HCT116 (cell line): Measurements from ENCODE around the gene ATM. TPM values are rescaled to one million over a fixed set of nuclear protein-coding genes. Genes with fewer than 3 reads are reported as not detected.

Source experiments
- ATAC-seq: fragments of 200-7000 bp; cut with Tn5 transposase; 2 replicates; pipeline ENCODE4 v1.9.1; 2020; ENCODE audit warnings: mild to moderate bottlenecking, moderate library complexity
- BruUV-seq: library from RNA; stranded (reverse); fragments of 400-500 nt; replicated peaks from 2 replicates; lab custom pipeline; 2021; lab: Mats Ljungman, UMichigan
- CTCF ChIA-PET: fragments of 300-600 bp; sonication (Branson Sonifier 250); formaldehyde crosslinking; loops from one replicate; lab custom pipeline; 2021; ENCODE audit warnings: antibody characterized with exemption; lab: Charles Lee
- POLR2A ChIA-PET: fragments of 300-600, 350-600 bp; sonication (Branson Sonifier 250); formaldehyde crosslinking; loops from one replicate; lab custom pipeline; 2021; ENCODE audit warnings: antibody characterized with exemption; lab: Charles Lee
- RAD21 ChIA-PET, 2 experiments: fragments of 300-600 bp; sonication (Branson Sonifier 250); formaldehyde crosslinking; loops; one replicate each; lab custom pipeline; 2023; ENCODE audit warnings: low total read pairs in 2 of 2; ENCODE audit not compliant: uncharacterized antibody in 2 of 2, unreplicated experiment in 2 of 2, low non-redundant PET in 1 of 2; lab: Charles Lee
- DNase-seq: peaks from one replicate; pipeline ENCODE4 v3.0.0-alpha.2; 2010; ENCODE audit warnings: low read depth, low spot score
- H2AFZ ChIP-seq: fragments of 200-600 bp; shearing (Covaris generic), sonication (generic); 2 replicates; pipeline ENCODE4 v1.6.1; 2017; ENCODE audit warnings: low read depth, mixed run types, mixed read lengths, antibody characterized with exemption, low read length; ENCODE audit not compliant: poor library complexity, severe bottlenecking
- H3K27ac ChIP-seq: 2 replicates; pipeline ENCODE4 v1.5.1; 2012; ENCODE audit warnings: low read depth, low read length
- H3K27me3 ChIP-seq: fragments of 200-600 bp; sonication (generic); 2 replicates; pipeline ENCODE4 v1.6.1; 2016; ENCODE audit warnings: mixed run types, low read length, mixed read lengths; ENCODE audit not compliant: insufficient read depth
- H3K36me3 ChIP-seq, 2 experiments: fragments of 200-500 bp in 1 of 2; fragments of 200-600 bp in 1 of 2; sonication (Bioruptor generic) in 1 of 2; sonication (generic) in 1 of 2; 2 replicates each; pipeline versions ENCODE4 v1.5.1 to v1.6.1; 2014 to 2016; ENCODE audit warnings: low read length in 2 of 2, inconsistent platforms in 1 of 2, mixed read lengths in 1 of 2, mixed run types in 1 of 2; ENCODE audit not compliant: insufficient read depth in 2 of 2, control insufficient read depth in 1 of 2
- H3K4me1 ChIP-seq, 2 experiments: fragments of 200-600 bp in 1 of 2; sonication (generic) in 1 of 2; 2 replicates each; pipeline versions ENCODE4 v1.5.1 to v1.6.1; 2012 to 2017; ENCODE audit warnings: low read length in 2 of 2, inconsistent platforms in 1 of 2, mild to moderate bottlenecking in 1 of 2, mixed read lengths in 1 of 2, mixed run types in 1 of 2, moderate library complexity in 1 of 2; ENCODE audit not compliant: insufficient read depth in 2 of 2, control insufficient read depth in 1 of 2
- H3K4me2 ChIP-seq: fragments of 200-600 bp; sonication (generic); 2 replicates; pipeline ENCODE4 v1.6.1; 2017; ENCODE audit warnings: mixed run types, low read length, mixed read lengths
- H3K4me3 ChIP-seq, 2 experiments: fragments of 200-600 bp in 1 of 2; sonication (generic) in 1 of 2; replicated peaks in 1 of 2; 2 replicates each; pipeline ENCODE4 v1.5.1; 2011 to 2016; ENCODE audit warnings: low read length in 2 of 2, control low read depth in 1 of 2, low read depth in 1 of 2, mild to moderate bottlenecking in 1 of 2, mixed read lengths in 1 of 2, mixed run types in 1 of 2
- H3K79me2 ChIP-seq: fragments of 200-600 bp; sonication (generic); 2 replicates; pipeline ENCODE4 v1.6.1; 2017; ENCODE audit warnings: mild to moderate bottlenecking, mixed run types, low read length, moderate library complexity, mixed read lengths; ENCODE audit not compliant: insufficient read depth
- H3K9ac ChIP-seq: fragments of 200-600 bp; sonication (generic); 2 replicates; pipeline ENCODE4 v1.6.1; 2016; ENCODE audit warnings: low read length, mixed read lengths
- H3K9me2 ChIP-seq: fragments of 200-600 bp; sonication (generic), shearing (Covaris generic); 2 replicates; pipeline ENCODE4 v1.6.1; 2017; ENCODE audit warnings: mixed run types, mild to moderate bottlenecking, moderate library complexity; ENCODE audit not compliant: insufficient read depth
- H3K9me3 ChIP-seq, 2 experiments: fragments of 200-500 bp in 1 of 2; fragments of 200-600 bp in 1 of 2; sonication (Bioruptor generic) in 1 of 2; sonication (generic) in 1 of 2; 2 replicates each; pipeline ENCODE4 v1.6.1; 2014 to 2017; ENCODE audit warnings: low read length in 2 of 2, mixed read lengths in 2 of 2, inconsistent platforms in 1 of 2, low read depth in 1 of 2, mild to moderate bottlenecking in 1 of 2, mixed run types in 1 of 2, moderate library complexity in 1 of 2; ENCODE audit not compliant: control insufficient read depth in 1 of 2, insufficient read depth in 1 of 2
- H4K20me1 ChIP-seq: fragments of 200-600 bp; sonication (generic), shearing (Covaris generic); 2 replicates; pipeline ENCODE4 v1.6.1; 2017; ENCODE audit warnings: mixed run types, mild to moderate bottlenecking, moderate library complexity; ENCODE audit not compliant: insufficient read depth
- CBX3 ChIP-seq: IDR thresholded peaks from 2 replicates; pipeline ENCODE4 v1.6.1; 2012; ENCODE audit warnings: low read depth
- CEBPB ChIP-seq: IDR thresholded peaks from 2 replicates; pipeline ENCODE4 v1.6.1; 2012; ENCODE audit warnings: low read depth
- CTCF ChIP-seq, 3 experiments: fragments of 200-600 bp in 1 of 3; sonication (generic) in 1 of 3; IDR thresholded peaks in 2 of 3; conservative IDR thresholded peaks in 1 of 3; 2 replicates each; pipeline ENCODE4 v1.5.1; 2012 to 2017; ENCODE audit warnings: low read depth in 2 of 3, low read length in 2 of 3, antibody characterized with exemption in 1 of 3, borderline replicate concordance in 1 of 3, control low read depth in 1 of 3, mild to moderate bottlenecking in 1 of 3, mixed read lengths in 1 of 3, mixed run types in 1 of 3, moderate library complexity in 1 of 3; ENCODE audit not compliant: insufficient read depth in 1 of 3
- EGR1 ChIP-seq: IDR thresholded peaks from 2 replicates; pipeline ENCODE4 v1.6.1; 2012; ENCODE audit warnings: low read depth
- ELF1 ChIP-seq: IDR thresholded peaks from 2 replicates; pipeline ENCODE4 v1.6.1; 2012; ENCODE audit warnings: low read depth, borderline replicate concordance
- EZH2 ChIP-seq: fragments of 200-600 bp; sonication (generic); IDR thresholded peaks from 2 replicates; pipeline ENCODE4 v1.6.1; 2017; ENCODE audit warnings: antibody characterized with exemption, mixed run types
- MAX ChIP-seq: IDR thresholded peaks from 2 replicates; pipeline ENCODE4 v1.6.1; 2012
- POLR2A ChIP-seq: IDR thresholded peaks from 2 replicates; pipeline ENCODE4 v1.7.0; 2011; ENCODE audit warnings: borderline replicate concordance; ENCODE audit not compliant: insufficient read depth, insufficient read length; ENCODE audit errors: extremely low read depth
- POLR2AphosphoS5 ChIP-seq: IDR thresholded peaks from 2 replicates; pipeline ENCODE4 v1.6.1; 2011; ENCODE audit warnings: mild to moderate bottlenecking, low read depth, low read length, moderate library complexity
- REST ChIP-seq: IDR thresholded peaks from 2 replicates; pipeline ENCODE4 v1.6.1; 2012; ENCODE audit warnings: low read depth
- SP1 ChIP-seq: IDR thresholded peaks from 2 replicates; pipeline ENCODE4 v1.6.1; 2012; ENCODE audit warnings: low read depth
- SRF ChIP-seq: IDR thresholded peaks from 2 replicates; pipeline ENCODE4 v1.6.1; 2012; ENCODE audit warnings: low read depth
- TCF7L2 ChIP-seq: IDR thresholded peaks from 2 replicates; pipeline ENCODE4 v1.7.0; 2011; ENCODE audit warnings: borderline replicate concordance, inconsistent platforms; ENCODE audit not compliant: insufficient read depth, insufficient read length; ENCODE audit errors: extremely low read depth
- ZFX ChIP-seq: fragments of 450-650 bp; IDR thresholded peaks from 2 replicates; pipeline ENCODE4 v1.6.1; 2017
- ZNF274 ChIP-seq: fragments of 200-500 bp; sonication (Bioruptor generic); IDR thresholded peaks from 2 replicates; pipeline ENCODE4 v1.6.1; 2014; ENCODE audit warnings: mild to moderate bottlenecking, low read depth, low read length, inconsistent platforms
- intact Hi-C: fragments of 100-400 bp; cut with micrococcal nuclease; formaldehyde crosslinking; loops from 2 replicates; pipeline ENCODE4 v1.10.0; 2022
- total RNA-seq: library from RNA; stranded (reverse); gene quantifications from one replicate; pipeline ENCODE4 v1.2.1, GENCODE V29; 2021; ENCODE audit not compliant: unreplicated experiment

ATM gene
- total RNA-seq, 1 experiment from 2014 or later = 32.2 TPM

- Histone ChIP-seq H3K27me3 (no peaks in the 10 kb centered on the region), H3K4me2 (no peak overlapping the region), H3K79me2 (no peaks in the 10 kb centered on the region), H3K4me3 (no peak overlapping the region), H2AFZ (no peak overlapping the region), H3K9me3 (no peaks in the 10 kb centered on the region), H3K27ac (no peak overlapping the region), H3K36me3 (peaks cover 8 to 37% of the 10 kb centered on the region in 2 experiments), H4K20me1 (no peaks in the 10 kb centered on the region), H3K4me1 (no peaks in the 10 kb centered on the region), H3K9ac (no peak overlapping the region), H3K9me2 (no peaks in the 10 kb centered on the region)
- intact Hi-C loops = no loop called here
- ChIA-PET POLR2A (no interaction called here), RAD21 (no interaction called here), CTCF (no interaction called here)
- BruUV-seq = no TSS peak
- TF ChIP-seq POLR2A = no peak
- no peak for TF ChIP-seq ZNF274
- no peak for TF ChIP-seq TCF7L2
- TF ChIP-seq CEBPB = no peak
- no peak for ATAC-seq
- no peak for DNase-seq
Measured at GRCh38 chr11:108253176-108253575, 30.3 kb downstream of the ATM start.

GRCh38 chr11:108269583-108269982, 46.7 kb downstream of the ATM start:
- no peak overlapping the region for H2AFZ ChIP-seq
- H3K4me3 ChIP-seq = no peak overlapping the region
- no peak overlapping the region for H3K4me2 ChIP-seq
- no peaks in the 10 kb centered on the region for H3K79me2 ChIP-seq
- no peak overlapping the region for H3K9ac ChIP-seq
- no peak overlapping the region for H3K27ac ChIP-seq
- peaks cover 5 to 16% of the 10 kb centered on the region in 2 experiments; a peak in 2 of 4 replicates for H3K36me3 ChIP-seq
- ATAC-seq (no peak), DNase-seq (no peak)
- ChIA-PET POLR2A (no interaction called here), RAD21 (no interaction called here), CTCF (no interaction called here)
- no peaks in the 10 kb centered on the region for H3K4me1 ChIP-seq
- BruUV-seq = no TSS peak
- no peaks in the 10 kb centered on the region for H3K27me3 ChIP-seq
- no peaks in the 10 kb centered on the region for H3K9me3 ChIP-seq
- no peaks in the 10 kb centered on the region for H4K20me1 ChIP-seq
- intact Hi-C loops = no loop called here
- H3K9me2 ChIP-seq = no peaks in the 10 kb centered on the region
- TF ChIP-seq MAX = no peak
- TF ChIP-seq TCF7L2 = no peak
- TF ChIP-seq EZH2 = no peak
- no peak for TF ChIP-seq REST
- no peak for TF ChIP-seq POLR2AphosphoS5
- no peak for TF ChIP-seq ZNF274
- TF ChIP-seq POLR2A = no peak
- no peak for TF ChIP-seq ELF1
- TF ChIP-seq ZFX = no peak
- no peak for TF ChIP-seq CEBPB
- TF ChIP-seq SP1 = no peak
- no peak for TF ChIP-seq SRF
- no peak for TF ChIP-seq CBX3
- TF ChIP-seq CTCF (IDR thresholded peaks at IDR 0.05 in 2 of 3, conservative IDR thresholded peaks at IDR 0.05 in 1 of 3; ENCODE audit: borderline replicate concordance in 1 of 3, insufficient read depth in 1 of 3, low read depth in 2 of 3, low read length in 2 of 3) = no peak
- TF ChIP-seq EGR1 = no peak
